Stimulated activated CD8-positive, alpha-beta memory T cell treated with anti-CD3 and anti-CD28 coated beads, Interleukin-15, amount 100 ng/mL, for 48 hours (primary cell): Measurements from ENCODE around the gene EBF3.

Experiments
- DNase-seq, 2 donors: peaks; one replicate each; pipeline ENCODE4 v3.0.0-alpha.2; 2020; ENCODE audit warnings: low read depth in 2 of 2

The EBF3 gene

DNA sequence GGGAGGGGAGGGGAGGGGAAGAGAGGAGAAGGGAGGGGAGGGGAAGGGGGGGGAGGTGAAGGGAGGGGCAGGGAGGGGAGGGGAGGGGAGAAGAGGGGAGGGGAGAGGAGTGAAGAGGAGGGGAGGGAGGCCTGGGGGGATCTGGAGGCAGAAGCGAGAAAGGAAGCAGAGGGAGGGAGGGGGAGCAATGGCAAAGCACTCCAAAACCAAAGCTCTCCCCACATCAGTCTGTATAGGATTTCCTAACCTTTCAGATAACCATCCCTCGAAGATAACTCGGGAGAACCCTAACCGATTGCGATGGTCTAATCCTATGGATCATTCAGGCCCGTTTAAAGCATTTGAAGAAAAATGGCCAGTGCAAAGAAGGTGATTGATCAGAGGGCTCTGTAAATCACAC, 19.0 kb downstream of the EBF3 start:
- DNase-seq = no peak

GRCh38 chr10:129944456-129944855, 19.6 kb downstream of the EBF3 start:
- no peak for DNase-seq

GRCh38 chr10:129942936-129943715, 20.9 kb downstream of the EBF3 start:
- DNase-seq = no peak

- no peak for DNase-seq
These were observed 21.7 kb downstream of the EBF3 start for GRCh38 chr10:129942391-129942790.

DNA sequence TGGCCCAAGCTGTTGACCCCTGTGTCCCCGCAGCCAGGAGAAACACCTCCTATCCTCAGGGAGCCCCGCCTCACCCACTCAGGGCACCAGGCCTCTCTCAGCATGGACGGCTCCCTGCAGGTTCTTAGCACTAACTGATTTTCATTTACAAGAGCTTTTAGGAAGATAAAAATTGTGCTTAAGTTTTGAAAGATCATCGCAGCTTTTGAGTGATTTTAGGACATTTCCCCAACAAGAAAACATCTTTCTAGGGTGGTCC, 22.1 kb downstream of the EBF3 start:
- no peak for DNase-seq

- DNase-seq = no peak
These were observed 22.7 kb downstream of the EBF3 start for GRCh38 chr10:129941199-129942018.

- DNase-seq = no peak
These were observed 23.4 kb downstream of the EBF3 start for GRCh38 chr10:129940617-129941198.

DNA sequence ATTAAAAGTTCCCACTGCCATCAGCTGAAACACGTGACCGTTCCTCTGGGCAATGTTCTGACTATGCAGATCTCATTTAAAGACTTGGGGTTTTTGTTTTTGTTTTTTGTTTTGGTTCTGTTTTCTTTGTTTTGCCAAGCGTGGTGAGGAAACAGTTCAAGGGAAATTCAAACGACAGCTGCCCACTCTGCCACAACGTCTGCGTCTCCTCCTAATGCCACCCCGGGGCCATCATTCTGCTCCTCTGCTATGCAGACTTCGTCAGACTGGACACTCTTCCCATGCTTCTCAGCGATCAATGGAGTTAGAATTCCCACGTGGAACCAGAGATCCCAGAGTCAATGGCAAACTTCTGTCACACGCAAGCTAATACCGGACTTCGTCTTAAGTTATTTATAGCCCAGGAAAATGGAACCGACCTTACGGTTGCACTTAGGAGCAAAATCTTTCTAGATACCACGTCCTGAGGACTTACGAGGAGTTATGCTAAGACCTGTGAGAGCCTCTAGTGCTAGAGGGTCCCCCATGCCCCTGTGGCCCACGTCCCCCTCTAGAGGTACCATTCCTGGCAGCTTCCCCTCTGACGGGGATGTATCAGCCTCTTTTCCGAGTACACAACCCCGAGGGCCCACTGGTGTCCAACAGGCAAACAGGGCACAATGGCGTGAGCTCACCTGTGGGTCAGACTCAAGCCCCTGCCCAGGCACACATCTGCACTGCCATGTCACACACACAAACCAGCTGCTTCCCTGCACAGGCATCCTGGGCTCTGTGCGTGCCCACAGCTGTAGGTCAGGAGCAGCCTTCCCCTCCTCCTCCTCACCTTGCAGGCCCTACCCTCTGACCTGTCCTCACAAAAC, 24.4 kb downstream of the EBF3 start:
- no peak for DNase-seq

GRCh38 chr10:129938460-129938859, 25.6 kb downstream of the EBF3 start:
- DNase-seq = no peak

DNA sequence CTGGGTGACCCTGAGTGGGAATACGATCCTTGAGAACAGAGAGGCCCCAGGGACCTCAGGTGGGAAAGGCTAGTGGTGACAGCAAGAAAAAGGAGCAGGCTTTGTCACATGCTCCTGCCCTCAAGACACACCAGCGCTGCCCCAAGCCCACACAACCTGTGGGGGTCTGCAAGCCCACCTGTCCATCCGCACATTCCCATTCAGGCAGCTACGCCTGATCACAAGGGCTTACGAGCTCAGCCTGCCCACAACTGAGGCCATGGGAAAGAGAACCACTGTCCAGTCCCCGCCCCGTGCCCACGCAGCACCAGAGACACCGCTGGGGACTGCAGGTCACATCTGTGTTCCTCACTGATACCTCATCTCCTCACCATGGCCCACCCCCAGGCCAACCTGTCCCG, 26.7 kb downstream of the EBF3 start:
- DNase-seq = no peak

- DNase-seq = no peak
These were observed 27.2 kb downstream of the EBF3 start for GRCh38 chr10:129936923-129937300.

DNA sequence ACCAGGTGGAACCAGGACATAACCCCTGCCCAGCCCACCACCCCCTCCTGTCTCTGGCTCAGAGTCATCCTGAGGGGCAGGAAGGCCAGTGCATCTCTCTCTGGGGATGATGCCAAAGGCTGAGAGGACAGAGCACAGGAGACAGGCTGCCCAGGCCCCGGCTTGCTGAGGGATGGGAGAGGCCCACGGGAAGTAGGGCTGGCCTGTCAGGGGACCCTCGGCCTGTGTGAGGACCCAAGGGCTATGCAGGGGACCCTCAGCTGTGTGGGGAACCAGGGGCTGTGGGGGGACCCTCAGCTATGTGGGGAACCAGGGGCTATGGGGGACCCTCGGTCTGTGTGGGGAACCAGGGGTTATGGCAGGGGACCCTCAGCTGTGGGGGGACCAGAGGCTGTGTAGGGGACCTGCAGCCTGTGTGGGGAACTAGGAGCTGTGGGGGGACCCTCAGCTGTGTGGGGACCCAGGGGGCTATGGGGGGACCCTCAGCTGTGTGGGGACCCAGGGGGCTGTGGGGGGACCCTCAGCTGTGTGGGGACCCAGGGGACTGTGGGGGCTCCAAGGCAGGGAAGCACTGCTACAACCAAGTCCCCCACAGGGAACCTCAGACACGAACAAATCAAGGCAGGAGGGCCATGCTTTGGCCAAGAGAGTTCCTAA, 27.7 kb downstream of the EBF3 start:
- DNase-seq = no peak

- no peak for DNase-seq
These were observed 28.3 kb downstream of the EBF3 start for GRCh38 chr10:129935867-129936152.

DNA sequence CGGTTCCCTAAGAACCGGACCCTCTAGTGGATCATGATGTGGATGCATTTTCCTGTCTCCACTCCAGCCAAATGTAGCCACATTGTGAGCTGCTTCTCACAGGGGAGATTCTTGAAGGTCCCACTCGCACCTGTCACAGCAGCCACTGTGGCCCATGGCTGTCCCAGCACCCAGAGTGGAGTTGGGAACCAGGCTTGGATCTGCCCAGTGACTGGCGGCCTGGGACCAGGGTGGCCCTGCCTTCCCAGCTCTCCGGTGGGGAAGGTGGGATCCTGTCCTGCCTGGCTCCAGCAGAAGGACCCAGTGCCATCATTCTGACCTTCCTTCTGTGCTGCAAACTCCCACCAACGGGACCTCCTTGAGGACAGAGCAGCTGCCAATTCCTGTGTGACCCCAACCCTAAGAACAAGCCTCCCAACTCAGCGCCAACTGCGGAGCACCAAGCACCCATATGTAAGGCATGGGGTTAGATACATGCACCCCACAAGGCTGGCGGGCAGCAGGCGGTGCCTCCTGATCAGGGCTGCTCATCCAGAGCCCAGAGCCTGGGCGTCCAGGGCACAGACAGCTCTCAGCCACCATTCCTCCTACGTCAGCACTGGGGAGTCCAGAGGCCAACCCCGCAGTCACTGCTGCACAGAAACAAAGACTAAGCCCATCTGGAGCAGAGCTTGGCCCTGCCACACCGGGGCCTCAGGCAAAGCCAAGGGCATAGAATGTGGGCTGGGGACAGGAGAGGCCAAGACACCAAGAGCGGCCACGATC, 28.8 kb downstream of the EBF3 start:
- DNase-seq = no peak

DNA sequence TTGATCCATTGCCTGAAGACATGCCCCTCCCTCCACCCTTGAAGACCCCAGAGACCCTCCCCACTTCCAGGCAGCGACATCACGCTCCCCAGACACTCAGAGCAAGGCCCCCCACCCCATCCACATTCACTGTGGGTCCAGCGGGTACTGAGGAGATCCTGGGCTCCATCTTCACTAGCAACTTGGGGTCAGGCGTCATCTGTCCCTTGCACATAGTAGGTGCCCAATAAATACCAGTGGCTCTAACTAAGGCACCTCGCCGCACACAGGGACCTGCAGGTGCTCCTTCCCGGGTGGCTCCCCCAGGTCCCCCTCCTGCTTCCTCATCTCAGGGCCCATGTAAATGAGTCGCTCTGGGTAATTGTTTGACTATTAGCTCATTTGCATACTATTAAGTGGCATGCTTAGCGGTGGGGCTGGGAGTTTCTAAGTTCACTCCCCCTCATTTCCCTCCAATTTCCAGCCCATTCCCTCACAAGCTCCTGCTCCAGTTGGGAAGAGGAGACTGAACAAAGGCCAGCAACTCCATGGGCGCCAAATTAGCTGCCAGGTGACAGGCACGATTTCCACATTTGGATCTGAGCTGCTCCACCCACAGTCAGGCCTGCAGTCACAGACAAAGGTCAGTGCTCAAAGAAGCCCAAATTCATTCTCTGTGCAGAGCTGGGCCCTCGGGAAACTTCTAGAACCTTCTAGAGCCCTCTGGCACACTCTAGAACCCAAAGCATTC, 29.7 kb downstream of the EBF3 start:
- no peak for DNase-seq

DNA sequence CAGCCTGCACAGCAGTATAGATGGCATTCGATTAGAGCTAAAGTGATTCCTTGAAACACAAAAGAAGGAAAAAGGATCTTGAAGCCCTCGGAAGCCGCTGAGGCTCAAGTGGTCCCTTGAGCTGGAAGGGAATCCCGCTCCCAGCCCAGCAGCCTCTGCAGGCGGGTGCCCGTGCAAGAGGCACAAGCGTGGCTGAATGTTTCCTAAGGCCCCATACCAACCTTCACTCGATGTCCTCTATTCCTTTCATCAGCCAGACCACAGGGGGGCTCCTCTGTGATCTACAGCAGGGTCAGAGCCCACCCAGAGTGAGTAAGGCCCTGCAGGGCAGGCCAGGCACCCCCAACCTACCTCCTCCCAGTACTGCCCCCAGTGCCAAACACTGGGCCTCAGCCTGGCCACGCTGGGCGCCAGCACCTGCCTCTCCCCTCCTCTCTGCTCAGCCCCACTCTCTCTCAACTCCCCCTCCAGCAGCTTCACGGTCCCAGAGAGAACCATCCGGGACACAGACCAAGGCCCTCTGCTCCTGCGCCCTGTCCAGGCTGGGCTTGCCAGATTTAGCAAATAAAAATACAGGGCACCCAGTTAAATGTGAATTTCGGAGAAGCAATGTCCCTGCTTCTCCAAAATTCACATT, 30.5 kb downstream of the EBF3 start:
- no peak for DNase-seq

- no peak for DNase-seq
These were observed 31.2 kb downstream of the EBF3 start for GRCh38 chr10:129932751-129933433.

DNA sequence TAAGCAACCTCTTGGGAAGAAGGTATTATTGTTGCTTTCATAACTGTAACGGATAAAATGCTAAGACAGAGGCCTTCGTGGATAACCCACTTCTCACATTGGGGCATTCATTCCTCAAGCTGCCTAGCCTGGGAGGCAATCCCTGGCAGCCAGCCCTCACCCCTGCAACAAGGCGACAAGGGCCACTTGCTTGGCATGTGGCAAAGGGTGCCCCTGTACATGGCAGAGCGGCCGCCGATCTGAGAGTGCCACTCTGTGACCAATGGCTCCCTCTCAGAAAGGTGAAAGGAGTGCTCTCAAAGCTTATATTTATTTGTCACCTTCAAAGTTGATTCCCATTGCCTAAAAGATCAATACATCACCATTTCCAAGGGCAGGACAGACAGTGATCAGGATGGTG, 31.9 kb downstream of the EBF3 start:
- DNase-seq = no peak
